ENCODE data around the gene NADK2.

- TF ChIP-seq POLR2A (IDR thresholded peaks at IDR 0.05; ENCODE audit: low read depth) (no peak), CTCF (IDR thresholded peaks at IDR 0.05) (no peak)
Measured at GRCh38 chr5:36153726-36154125, 88.0 kb downstream of the NADK2 start.
